AG04450 (cell line): ENCODE data around the gene OTUB2. TPM values are rescaled to one million over a fixed set of nuclear protein-coding genes. Genes with fewer than 3 reads are reported as not detected.

Experiments
- CTCF ChIA-PET: fragments of 300-600, 350-600 bp; formaldehyde crosslinking; extraction: SDS; loops from one replicate; lab custom pipeline; 2022; ENCODE audit warnings: antibody characterized with exemption, inconsistent platforms; lab: Charles Lee
- POLR2A ChIA-PET: fragments of 350-600 bp; formaldehyde crosslinking; extraction: SDS; loops from one replicate; lab custom pipeline; 2021; ENCODE audit warnings: antibody characterized with exemption, inconsistent platforms; lab: Yijun Ruan, JAX
- DNase-seq: peaks from one replicate; pipeline ENCODE4 v3.0.0-alpha.2; 2011; ENCODE audit warnings: low read depth, low spot score
- H3K27ac ChIP-seq: one replicate; pipeline ENCODE4 v1.5.1; 2012; ENCODE audit warnings: low read depth, low read length, control low read depth
- H3K27me3 ChIP-seq: one replicate; pipeline ENCODE4 v1.6.0; 2012; ENCODE audit warnings: low read length; ENCODE audit not compliant: control insufficient read depth, insufficient read depth
- H3K4me3 ChIP-seq: 2 replicates; pipeline ENCODE4 v1.5.1; 2011; ENCODE audit warnings: mild to moderate bottlenecking, low read depth, low read length, control low read depth
- H3K9me3 ChIP-seq: 2 replicates; pipeline ENCODE4 v1.5.1; 2012; ENCODE audit warnings: low read length; ENCODE audit not compliant: control insufficient read depth, insufficient read depth
- polyA plus RNA-seq: library from polyadenylated mRNA; depleted of rRNA; stranded (reverse); fragments of >200 nt; gene quantifications from 2 replicates; pipeline ENCODE4 v1.2.3, GENCODE V29; 2011
- TF ChIP-seq, protein P1 (sequence below): IDR thresholded peaks from 2 replicates; pipeline ENCODE4 v1.5.1; 2011; ENCODE audit warnings: low read depth, low read length, control low read depth, inconsistent platforms

OTUB2 gene
- polyA plus RNA-seq, 1 experiment: 2.3 TPM

DNA sequence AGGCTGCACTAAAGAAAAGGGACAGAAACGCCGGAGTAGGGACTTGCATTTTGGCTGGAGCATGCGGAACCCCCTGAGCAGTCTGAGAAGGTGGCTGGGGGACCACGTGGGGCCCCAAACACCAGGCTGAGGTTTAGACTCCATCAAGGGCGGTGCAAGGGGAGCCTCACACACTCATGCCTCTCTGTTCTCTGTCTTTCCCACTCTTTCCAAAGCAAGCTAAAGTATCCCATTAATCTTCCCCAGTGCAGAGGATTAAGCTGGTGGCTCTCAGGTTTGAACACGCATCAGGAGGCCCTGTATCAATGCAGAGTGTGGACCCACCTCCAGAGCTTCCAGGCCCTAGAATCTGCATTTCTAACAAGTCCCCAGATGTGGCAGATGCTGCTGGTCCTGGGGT, 15.5 kb upstream of the OTUB2 start:
- DNase-seq: no peak
- H3K27ac ChIP-seq: no peak overlapping the region
- H3K9me3 ChIP-seq: no peaks in the 10 kb centered on the region
- CTCF ChIA-PET: interaction anchor here (1.1 to 1.7 kb wide), 3 partner anchors 71 to 122 kb away, joined by 3 to 6 read pairs (median 3); no protein-coding TSS in a partner anchor
- TF ChIP-seq, protein P1, sequence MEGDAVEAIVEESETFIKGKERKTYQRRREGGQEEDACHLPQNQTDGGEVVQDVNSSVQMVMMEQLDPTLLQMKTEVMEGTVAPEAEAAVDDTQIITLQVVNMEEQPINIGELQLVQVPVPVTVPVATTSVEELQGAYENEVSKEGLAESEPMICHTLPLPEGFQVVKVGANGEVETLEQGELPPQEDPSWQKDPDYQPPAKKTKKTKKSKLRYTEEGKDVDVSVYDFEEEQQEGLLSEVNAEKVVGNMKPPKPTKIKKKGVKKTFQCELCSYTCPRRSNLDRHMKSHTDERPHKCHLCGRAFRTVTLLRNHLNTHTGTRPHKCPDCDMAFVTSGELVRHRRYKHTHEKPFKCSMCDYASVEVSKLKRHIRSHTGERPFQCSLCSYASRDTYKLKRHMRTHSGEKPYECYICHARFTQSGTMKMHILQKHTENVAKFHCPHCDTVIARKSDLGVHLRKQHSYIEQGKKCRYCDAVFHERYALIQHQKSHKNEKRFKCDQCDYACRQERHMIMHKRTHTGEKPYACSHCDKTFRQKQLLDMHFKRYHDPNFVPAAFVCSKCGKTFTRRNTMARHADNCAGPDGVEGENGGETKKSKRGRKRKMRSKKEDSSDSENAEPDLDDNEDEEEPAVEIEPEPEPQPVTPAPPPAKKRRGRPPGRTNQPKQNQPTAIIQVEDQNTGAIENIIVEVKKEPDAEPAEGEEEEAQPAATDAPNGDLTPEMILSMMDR: no peak
- no peak overlapping the region for H3K4me3 ChIP-seq
- POLR2A ChIA-PET: no interaction called here
- peaks cover 38% of the 10 kb centered on the region for H3K27me3 ChIP-seq

DNA sequence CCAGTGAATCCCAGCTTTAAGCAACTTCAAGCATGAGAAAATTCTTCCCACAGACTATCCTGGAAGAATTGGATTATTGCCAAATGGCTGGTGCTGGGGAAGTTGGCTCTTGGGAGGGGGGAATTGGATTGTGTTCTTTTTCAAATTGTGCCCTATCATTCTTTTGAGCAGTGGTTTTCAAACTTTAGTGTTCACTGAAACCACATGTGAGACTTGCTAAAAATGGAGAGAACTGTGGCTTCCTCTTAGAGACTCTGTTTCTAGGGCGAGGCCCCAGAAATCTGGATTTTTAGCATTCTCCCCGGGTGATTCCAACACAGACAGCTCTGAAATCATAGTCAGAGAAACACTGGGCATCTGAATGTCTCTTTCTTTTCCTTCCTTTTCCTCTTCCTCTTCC, 14.3 kb upstream of the OTUB2 start:
- H3K4me3 ChIP-seq: no peak overlapping the region
- no peak overlapping the region for H3K27ac ChIP-seq
- H3K9me3 ChIP-seq: no peaks in the 10 kb centered on the region
- H3K27me3 ChIP-seq: peaks cover 49% of the 10 kb centered on the region
- TF ChIP-seq, protein P1: no peak
- ChIA-PET CTCF (interaction anchor here (0.7 to 1.7 kb wide), 7 partner anchors 9 to 121 kb away, joined by 3 to 6 read pairs (median 4); no protein-coding TSS in a partner anchor), POLR2A (no interaction called here)
- no peak for DNase-seq

DNA sequence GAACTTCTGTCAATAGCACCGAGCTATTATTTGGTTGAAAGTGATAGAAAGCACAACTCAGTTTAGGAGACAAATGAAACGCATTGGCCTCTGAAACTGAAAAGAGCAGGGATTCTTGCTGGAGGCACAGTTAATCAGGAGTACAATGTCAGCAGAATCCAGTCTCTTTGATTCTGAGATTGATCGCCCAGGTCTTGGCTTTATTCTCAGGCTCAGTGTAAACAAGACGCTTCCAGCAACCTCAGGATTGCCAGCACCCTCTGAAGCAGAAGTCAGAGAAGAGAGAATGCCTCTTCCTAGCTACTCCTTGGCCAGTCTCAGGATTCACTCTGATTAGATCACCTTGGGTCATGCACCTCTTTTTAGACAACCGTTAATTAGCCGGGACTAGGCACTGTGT, 11.8 kb upstream of the OTUB2 start:
- H3K27ac ChIP-seq: no peak overlapping the region
- H3K9me3 ChIP-seq: no peaks in the 10 kb centered on the region
- H3K27me3 ChIP-seq: peaks cover 49% of the 10 kb centered on the region
- H3K4me3 ChIP-seq: no peak overlapping the region
- TF ChIP-seq, protein P1: no peak
- CTCF ChIA-PET: interaction anchor here (0.7 to 2.0 kb wide), 5 partner anchors 22 to 166 kb away, joined by 3 to 9 read pairs (median 4); no protein-coding TSS in a partner anchor
- POLR2A ChIA-PET: no interaction called here
- no peak for DNase-seq

DNA sequence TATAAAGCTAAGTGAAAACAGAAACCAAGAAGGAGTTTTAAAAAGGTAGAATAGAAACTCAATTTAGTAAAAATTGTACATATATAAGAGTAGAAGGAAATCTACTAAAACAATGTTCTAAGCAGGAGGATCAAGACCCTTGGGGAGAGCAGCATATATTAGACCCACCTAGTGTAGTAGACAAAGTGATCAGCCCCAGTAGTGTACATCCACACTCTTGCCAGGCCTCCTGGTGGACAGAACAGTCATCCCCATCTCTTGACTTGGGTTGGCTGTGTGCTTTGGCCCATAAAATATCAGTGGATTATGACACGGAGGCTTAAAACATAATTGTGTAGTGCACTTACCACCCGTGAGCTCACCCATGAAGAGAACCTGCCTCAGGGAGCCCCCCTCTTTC, 10.9 kb upstream of the OTUB2 start:
- Histone ChIP-seq H3K27ac (no peak overlapping the region), H3K4me3 (no peak overlapping the region), H3K9me3 (no peaks in the 10 kb centered on the region), H3K27me3 (peaks cover 51% of the 10 kb centered on the region)
- TF ChIP-seq, protein P1: peak; percentile 29
- DNase-seq: no peak
- ChIA-PET POLR2A (no interaction called here), CTCF (interaction anchor here (0.7 to 1.9 kb wide), 4 partner anchors 12 to 121 kb away, joined by 3 to 4 read pairs (median 4); no protein-coding TSS in a partner anchor)

DNA sequence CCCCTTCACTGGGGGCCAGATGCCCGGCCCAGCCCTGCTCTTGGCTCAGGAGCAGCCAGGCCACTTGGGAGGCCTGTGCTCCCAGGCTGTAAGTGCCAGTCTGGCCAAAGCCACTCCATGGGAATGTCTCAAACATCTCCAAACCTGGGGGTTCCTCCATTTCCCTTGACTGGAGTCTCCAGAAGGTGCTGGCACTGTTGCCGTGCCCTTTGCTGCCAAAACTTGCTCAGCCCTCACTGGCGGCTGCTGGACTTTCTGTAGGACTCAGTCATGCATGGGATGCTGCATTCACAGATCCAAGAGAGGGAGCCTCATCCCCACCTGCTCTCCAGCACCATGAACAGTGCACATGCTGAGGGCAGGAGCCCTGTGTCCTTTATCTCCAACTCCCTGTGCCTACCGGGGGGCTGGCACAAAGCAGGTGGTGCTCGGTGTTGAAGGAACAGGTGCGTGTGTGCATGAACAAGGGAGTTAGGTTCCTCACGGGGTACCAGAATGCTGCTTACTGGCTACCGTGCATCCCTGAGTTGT, 9.6 kb upstream of the OTUB2 start:
- Histone ChIP-seq H3K4me3 (no peak overlapping the region), H3K9me3 (no peaks in the 10 kb centered on the region), H3K27me3 (peaks cover 41% of the 10 kb centered on the region), H3K27ac (no peak overlapping the region)
- ChIA-PET POLR2A (no interaction called here), CTCF (interaction anchor here (1.3 to 1.4 kb wide), 2 partner anchors 17 to 120 kb away, joined by 4 read pairs; no protein-coding TSS in a partner anchor)
- DNase-seq: no peak
- TF ChIP-seq, protein P1: no peak
